BJ (cell line): Measurements from ENCODE around the gene ZNF784. TPM values are rescaled to one million over a fixed set of nuclear protein-coding genes. Genes with fewer than 3 reads are reported as not detected.

Source experiments
- CTCF ChIA-PET: fragments of 350-600 bp; formaldehyde crosslinking; extraction: SDS; loops from one replicate; lab custom pipeline; 2021; ENCODE audit warnings: antibody characterized with exemption, inconsistent platforms; lab: Yijun Ruan, JAX
- POLR2A ChIA-PET: fragments of 300-600 bp; sonication (Branson Sonifier 250); formaldehyde crosslinking; extraction: SDS; loops from one replicate; lab custom pipeline; 2021; ENCODE audit warnings: antibody characterized with exemption; lab: Charles Lee
- DNase-seq: peaks from one replicate; pipeline ENCODE4 v3.0.0-alpha.2; 2011; ENCODE audit warnings: low read depth
- H3K27me3 ChIP-seq: 2 replicates; pipeline ENCODE4 v1.6.0; 2011; ENCODE audit warnings: low read length; ENCODE audit not compliant: control insufficient read depth, insufficient read depth
- H3K36me3 ChIP-seq: 2 replicates; pipeline ENCODE4 v1.5.1; 2011; ENCODE audit warnings: low read length; ENCODE audit not compliant: control insufficient read depth, insufficient read depth
- H3K4me3 ChIP-seq: 2 replicates; pipeline ENCODE4 v1.5.1; 2011; ENCODE audit warnings: low read depth, mild to moderate bottlenecking, control low read depth, low read length
- CTCF ChIP-seq: IDR thresholded peaks from 2 replicates; pipeline ENCODE4 v1.5.1; 2011; ENCODE audit warnings: low read depth, mild to moderate bottlenecking, control low read depth, inconsistent platforms, low read length, moderate library complexity; ENCODE audit not compliant: insufficient read depth
- polyA plus RNA-seq: library from polyadenylated mRNA; depleted of rRNA; stranded (reverse); fragments of >200 nt; gene quantifications from 2 replicates; pipeline ENCODE4 v1.2.3, GENCODE V29; 2011

ZNF784 gene
- polyA plus RNA-seq, 1 experiment, result 4.5 TPM

GRCh38 chr19:55620410-55621204 lies 3.8 kb downstream of the ZNF784 start:
- ChIA-PET POLR2A (no interaction called here), CTCF (interaction anchor here (1.2 to 5.0 kb wide), 5 partner anchors 11 to 153 kb away, joined by 3 to 40 read pairs (median 5); partner anchors contain the start of gene ZNF865)
- no peak for DNase-seq

GRCh38 chr19:55619286-55619685 lies 5.1 kb downstream of the ZNF784 start:
- DNase-seq, result no peak
- ChIA-PET CTCF (interaction anchor here (0.5 to 5.0 kb wide), 9 partner anchors 8 to 193 kb away, joined by 3 to 40 read pairs (median 4); partner anchors contain the start of gene ZNF865), POLR2A (no interaction called here)
- H3K27me3 ChIP-seq, result no peaks in the 10 kb centered on the region
- no peak for TF ChIP-seq CTCF
- H3K4me3 ChIP-seq, result no peak overlapping the region
- H3K36me3 ChIP-seq, result peaks cover 23% of the 10 kb centered on the region

More at GRCh38 chr19:55620410-55621204, 3.8 kb downstream of the ZNF784 start:
- TF ChIP-seq CTCF, result no peak
- Histone ChIP-seq H3K4me3 (no peak overlapping the region), H3K36me3 (peaks cover 21% of the 10 kb centered on the region), H3K27me3 (no peaks in the 10 kb centered on the region)

- ChIA-PET CTCF (interaction anchor here (1.8 to 5.0 kb wide), 4 partner anchors 12 to 115 kb away, joined by 4 to 40 read pairs (median 4); partner anchors contain the start of gene ZNF865), POLR2A (interaction anchor here (0.6 kb wide), 1 partner anchor 19 kb away, joined by 3 read pairs; the partner anchor contains the start of gene FIZ1)
- Histone ChIP-seq H3K36me3 (peaks cover 25% of the 10 kb centered on the region), H3K27me3 (no peaks in the 10 kb centered on the region), H3K4me3 (no peak overlapping the region)
- DNase-seq, result no peak
- no peak for TF ChIP-seq CTCF
Observed at GRCh38 chr19:55618426-55618825, 5.9 kb downstream of the ZNF784 start.

GRCh38 chr19:55617426-55617825 lies 6.9 kb downstream of the ZNF784 start:
- H3K36me3 ChIP-seq, result peaks cover 25% of the 10 kb centered on the region
- POLR2A ChIA-PET, result no interaction called here
- DNase-seq, result no peak
- H3K27me3 ChIP-seq, result no peaks in the 10 kb centered on the region
- H3K4me3 ChIP-seq, result no peak overlapping the region
- CTCF ChIA-PET, result interaction anchor here (5.0 kb wide), 1 partner anchor 11 kb away, joined by 40 read pairs; the partner anchor contains the start of gene ZNF865
- TF ChIP-seq CTCF, result no peak

GRCh38 chr19:55616395-55616875 lies 7.9 kb downstream of the ZNF784 start:
- no peak overlapping the region for H3K4me3 ChIP-seq
- no peaks in the 10 kb centered on the region for H3K27me3 ChIP-seq
- ChIA-PET POLR2A (no interaction called here), CTCF (interaction anchor here (5.0 kb wide), 1 partner anchor 10 kb away, joined by 40 read pairs; the partner anchor contains the start of gene ZNF865)
- no peak for DNase-seq
- peaks cover 22% of the 10 kb centered on the region for H3K36me3 ChIP-seq
- TF ChIP-seq CTCF, result no peak
